Stimulated activated CD8-positive, alpha-beta memory T cell treated with anti-CD3 and anti-CD28 coated beads, Interleukin-15, amount 100 ng/mL, for 1 hour (primary cell): ENCODE results near the gene BCAS3.

Experiments used
- DNase-seq: peaks from one replicate; pipeline ENCODE4 v3.0.0-alpha.2; 2020; ENCODE audit warnings: low read depth

The BCAS3 gene

DNA sequence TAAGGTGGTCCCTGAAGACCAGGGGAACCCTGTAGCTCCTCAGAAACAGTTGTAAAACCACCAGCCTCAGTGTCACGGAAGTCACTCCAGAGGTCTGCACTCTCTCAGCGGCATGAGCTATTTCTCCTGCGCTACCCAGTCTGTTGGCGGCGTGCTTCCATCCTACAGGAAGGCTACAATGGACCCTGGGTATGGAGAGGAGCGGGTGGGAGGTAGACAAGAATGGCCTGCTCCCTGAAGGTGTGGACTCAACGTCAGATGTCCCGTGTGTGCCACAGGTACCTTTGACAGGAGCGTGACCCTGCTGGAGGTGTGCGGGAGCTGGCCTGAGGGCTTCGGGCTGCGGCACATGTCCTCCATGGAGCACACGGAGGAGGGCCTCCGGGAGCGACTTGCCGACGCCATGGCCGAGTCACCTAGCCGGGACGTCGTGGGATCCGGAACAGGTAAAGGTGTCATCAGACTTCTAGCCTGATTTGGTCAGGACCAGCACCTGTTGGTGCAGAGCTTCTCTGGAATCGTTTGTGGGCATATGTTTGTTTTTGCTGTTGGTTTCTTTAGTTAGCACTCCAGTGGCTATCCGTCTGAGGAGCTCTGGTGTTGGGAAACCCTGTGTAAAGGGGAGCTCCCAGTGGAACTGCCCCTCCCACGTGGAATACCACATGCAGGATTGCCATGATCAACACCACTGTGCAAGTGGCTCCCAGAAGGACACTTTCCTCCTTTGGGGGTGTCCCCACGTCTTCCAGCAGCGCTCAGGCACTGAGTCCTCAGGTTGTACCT is 690.6 kb downstream of the BCAS3 start:
- no peak for DNase-seq

DNA sequence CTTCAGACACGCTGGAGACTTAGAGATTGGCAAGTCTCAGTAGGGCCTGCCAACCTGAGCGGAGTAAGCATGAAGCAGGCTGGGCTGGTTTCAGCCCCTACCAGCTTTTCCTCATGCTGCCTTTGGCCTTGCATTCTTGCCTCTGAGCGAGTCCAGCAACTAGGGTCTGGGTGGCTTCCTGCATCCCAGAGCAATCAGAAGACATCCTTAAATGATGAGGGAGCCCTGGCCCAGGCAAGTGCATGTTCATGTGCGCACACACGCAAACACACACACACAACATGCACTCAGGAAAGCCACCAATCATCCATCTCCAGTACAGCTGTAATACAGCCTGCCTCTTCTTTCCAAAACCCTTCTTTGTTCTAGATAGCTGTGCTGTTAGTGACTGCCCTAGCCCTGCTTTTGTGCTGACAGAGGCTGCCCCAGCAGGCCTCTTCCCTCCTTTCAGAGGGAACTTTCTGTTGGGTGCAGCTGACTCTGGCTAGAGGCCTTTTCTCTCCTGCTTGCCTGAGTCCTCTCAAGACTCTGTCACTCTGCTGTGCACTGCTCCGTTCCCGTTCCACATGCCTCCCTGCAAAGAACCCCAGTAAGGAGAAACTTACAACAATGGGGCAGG is 691.3 kb downstream of the BCAS3 start:
- DNase-seq: no peak

- no peak for DNase-seq
These were observed 692.1 kb downstream of the BCAS3 start for GRCh38 chr17:61369751-61370150.

DNA sequence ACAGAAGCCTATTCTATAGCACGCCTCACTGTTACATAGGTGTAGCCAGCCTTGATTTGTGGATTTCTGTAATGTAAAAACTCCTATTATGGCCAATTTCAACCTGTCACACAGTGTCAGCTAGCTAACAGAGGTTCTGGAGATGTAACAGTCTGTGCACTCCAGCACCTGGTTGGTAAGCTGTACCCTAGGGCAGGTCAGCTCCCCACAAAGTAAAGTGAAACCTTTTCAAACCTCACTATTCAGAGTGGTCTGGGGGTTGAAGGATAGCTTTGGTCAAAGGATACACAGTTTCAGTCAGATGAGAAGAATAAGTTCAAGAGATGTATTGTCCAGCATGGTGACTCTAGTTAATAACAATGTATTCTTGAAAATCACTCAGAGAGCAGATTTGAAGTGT is 693.5 kb downstream of the BCAS3 start:
- no peak for DNase-seq

DNA sequence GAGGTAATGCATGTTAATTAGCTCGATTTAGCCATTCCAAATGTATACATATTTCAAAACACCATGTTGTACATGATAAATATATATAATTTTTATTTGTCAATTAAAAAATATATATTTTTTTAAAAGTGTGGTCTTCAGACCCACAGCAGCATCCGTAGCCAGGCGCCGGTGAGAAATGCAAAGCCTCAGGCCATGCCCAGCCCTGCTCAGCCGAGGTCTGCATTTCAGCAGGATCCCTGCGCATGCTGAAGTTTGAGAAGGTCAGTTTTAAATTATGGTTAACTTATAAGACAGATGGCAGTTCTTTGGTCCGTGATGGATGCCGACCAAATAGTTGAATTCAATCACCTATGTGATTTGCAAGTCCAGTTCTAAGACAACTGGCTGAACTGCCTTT is 694.0 kb downstream of the BCAS3 start:
- DNase-seq: no peak

GRCh38 chr17:61372436-61372835 is 694.8 kb downstream of the BCAS3 start:
- no peak for DNase-seq

GRCh38 chr17:61376931-61377838 is 699.5 kb downstream of the BCAS3 start:
- DNase-seq: no peak

DNA sequence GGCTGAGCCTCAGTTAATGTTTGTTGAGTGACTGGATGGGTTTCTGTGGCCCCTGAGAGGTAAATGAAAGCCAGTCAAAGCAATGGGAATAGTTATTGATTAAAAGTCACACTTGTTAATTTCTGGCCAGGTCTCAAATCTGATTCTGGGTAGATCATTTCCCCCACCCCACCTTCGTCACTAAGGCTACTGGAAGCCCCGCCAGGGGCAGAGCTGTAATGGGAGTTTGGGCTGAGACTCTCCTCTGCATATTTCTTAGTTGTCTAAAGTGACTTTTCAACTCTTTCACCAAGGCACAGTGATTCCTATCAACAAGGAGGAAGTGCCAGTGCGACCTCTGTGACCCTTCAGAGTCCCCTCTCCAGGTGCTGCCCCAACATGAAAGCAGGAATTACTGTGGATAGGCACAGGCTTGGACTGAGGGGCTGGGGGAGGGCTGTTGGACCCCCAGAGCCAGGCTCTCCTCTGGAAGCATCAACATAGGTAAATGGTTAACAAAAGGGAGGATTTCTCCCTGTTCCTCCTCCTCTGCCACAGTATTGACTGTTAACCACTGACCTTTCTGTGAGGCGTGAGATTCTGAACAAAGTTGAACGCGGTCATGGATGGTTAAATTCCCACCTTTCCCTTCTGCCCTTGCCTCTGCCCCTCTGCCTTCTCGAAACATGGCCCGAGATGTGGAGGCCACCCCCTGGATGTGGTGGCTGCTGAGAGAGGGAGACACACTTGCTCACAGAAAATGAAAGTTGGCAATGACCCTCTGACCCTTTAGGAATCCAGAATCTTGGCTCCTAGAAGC is 701.2 kb downstream of the BCAS3 start:
- no peak for DNase-seq

GRCh38 chr17:61379457-61380216 is 702.0 kb downstream of the BCAS3 start:
- no peak for DNase-seq

DNA sequence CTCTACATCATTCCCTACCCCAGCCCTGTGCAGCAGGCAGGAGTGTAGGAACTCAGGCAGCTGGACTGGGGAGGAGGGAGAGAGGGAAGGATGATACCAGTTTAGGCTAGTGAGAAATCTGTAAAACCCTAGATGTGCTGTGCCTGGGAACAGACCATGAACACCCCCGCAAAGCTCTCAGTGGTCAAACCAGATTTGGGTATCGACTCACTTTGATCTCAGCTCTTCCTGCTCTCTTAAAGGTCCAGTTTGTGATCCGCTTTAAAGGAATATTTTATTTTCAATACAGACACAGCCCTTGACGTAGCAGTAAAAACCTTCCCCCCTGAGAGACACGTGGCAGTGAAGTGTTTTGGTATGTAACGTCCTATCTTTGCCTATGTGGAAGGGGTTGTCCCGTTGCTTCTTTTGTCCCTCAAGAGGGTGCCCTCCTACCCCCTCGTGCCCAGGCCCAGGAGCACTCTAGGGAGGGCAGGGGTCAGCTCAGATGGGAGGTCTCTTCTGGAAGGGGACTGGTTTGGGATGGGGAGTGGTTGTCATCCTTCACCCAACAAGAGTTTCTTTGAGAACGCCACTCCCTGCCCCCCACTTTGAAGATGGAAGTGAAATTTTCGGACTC is 702.7 kb downstream of the BCAS3 start:
- no peak for DNase-seq

- no peak for DNase-seq
These were observed 703.3 kb downstream of the BCAS3 start for GRCh38 chr17:61380836-61381525.

DNA sequence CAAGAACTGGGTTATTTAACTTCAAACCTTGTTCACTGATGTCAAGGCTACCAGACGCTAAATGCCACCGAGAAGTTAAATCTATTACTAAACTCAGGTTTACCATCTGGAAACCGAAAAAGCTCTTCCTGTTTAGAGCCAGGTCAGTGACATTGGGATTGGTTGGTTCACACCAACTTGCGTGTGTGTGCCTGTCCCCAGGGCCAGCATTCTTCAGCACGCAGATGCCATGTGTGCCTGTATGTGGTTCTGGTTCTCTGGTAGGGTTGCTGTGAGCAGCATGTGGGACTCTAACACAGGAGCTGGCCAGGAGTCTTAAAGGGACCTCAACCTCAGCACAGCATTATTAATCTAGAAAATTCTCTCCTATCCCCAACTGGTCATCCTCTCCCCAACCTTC is 703.9 kb downstream of the BCAS3 start:
- no peak for DNase-seq

GRCh38 chr17:61382796-61383688 is 705.4 kb downstream of the BCAS3 start:
- no peak for DNase-seq

- no peak for DNase-seq
These were observed 706.1 kb downstream of the BCAS3 start for GRCh38 chr17:61383689-61384201.

DNA sequence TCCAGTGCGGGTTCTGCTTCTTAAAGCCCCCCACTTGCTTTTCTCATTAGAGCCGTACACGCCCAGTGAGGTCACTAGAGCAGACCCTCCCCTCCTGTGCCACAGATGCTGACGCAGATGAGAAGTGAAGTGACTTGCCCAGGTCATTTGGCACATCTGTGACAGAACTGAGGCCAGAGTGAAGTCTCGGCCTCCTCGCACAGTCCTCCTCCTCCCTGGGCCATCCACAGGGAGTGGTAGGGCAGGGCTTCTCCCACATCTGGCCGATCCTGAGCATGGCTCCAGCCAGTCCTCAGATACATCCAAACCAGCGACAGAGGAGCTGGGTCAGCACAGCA is 706.7 kb downstream of the BCAS3 start:
- DNase-seq: no peak

GRCh38 chr17:61384692-61385576 is 707.3 kb downstream of the BCAS3 start:
- no peak for DNase-seq

GRCh38 chr17:61385577-61386236 is 708.1 kb downstream of the BCAS3 start:
- no peak for DNase-seq
